Stimulated activated CD8-positive, alpha-beta memory T cell treated with anti-CD3 and anti-CD28 coated beads, Interleukin-7, amount 100 ng/mL, for 1 hour (primary cell): ENCODE measurements around the gene NREP.

Experiments
- DNase-seq, 2 donors: peaks; one replicate each; pipeline ENCODE4 v3.0.0-alpha.2; 2020; ENCODE audit warnings: low read depth in 2 of 2

Gene NREP

DNA sequence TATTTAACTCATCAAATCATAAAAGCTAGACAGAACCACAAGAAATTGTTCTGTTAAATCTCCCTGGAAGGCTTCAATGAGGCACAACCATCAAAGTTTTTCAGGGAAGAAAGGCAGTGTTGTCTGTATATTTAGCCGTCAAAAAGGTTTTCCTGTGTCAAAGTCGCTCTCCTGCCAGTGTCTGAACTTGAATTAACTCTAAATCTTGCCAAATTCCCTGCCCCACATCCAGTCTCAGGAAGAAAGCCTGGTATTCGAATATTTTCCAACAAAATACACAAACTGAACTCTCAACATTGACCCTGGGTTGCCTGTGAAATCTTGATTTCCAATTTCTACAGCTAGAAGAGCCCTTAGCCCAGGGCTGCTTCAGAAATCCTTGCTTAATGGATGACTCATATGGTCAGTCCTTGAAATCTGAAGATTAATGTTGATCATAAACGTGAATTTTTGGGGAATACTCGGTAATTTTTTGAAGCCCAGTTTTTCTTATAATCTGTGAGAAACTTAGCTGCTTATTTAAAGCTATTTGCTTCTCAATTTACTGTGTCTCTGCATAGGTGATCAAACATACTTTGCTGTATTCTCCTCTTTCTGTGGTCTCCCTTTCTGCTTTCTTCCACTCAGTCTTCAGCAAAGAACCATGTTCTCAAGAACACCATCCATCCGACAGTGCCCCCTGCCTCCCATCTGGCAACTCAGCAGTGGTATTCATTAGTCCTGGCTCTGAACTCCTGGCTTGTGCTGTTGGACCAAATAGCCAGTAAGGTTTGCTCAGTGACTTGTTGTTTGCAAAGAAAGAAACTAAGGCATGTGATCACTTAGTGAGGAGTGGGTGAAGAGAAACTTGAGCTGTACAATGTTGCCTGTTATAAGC lies 58.9 kb downstream of the NREP start:
- DNase-seq, result no peak

DNA sequence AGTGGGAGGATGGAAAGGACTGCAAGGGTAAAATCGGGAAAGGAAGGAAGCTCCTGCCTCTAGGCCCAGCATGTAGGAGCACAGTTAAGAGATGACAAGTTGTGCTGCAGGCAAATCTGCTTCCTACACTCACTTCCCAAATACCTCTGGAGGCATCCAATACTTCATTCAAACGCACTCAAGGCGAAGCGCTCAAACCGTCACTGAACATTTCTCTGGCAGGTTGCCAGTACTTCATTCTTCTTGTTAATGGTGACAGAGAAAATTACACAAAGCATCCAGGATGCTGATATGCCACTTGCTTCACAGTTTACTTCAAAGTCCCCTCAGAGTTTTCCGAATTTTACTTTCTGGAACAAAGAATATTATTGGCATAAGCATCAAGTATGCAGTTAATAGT lies 59.8 kb downstream of the NREP start:
- DNase-seq, result no peak

DNA sequence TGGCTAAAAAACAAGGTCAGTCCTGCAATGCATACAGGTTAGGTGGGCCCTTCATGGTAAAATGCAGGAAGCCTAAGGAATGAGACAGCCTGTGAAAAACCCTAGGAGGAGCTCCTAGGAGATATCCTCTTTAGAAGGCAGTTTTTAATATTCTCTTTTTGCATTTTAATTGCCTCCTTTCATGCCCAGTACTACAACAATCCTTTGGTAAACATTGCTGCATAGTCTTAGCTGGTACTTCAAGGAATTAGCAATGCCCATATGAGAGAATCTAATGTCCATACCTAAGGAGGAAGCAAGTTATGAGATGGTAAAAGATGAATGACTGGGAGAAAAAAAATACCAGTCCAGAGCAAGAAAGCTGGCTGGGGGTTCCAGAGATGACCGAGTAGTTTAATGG lies 61.0 kb downstream of the NREP start:
- DNase-seq, result no peak

DNA sequence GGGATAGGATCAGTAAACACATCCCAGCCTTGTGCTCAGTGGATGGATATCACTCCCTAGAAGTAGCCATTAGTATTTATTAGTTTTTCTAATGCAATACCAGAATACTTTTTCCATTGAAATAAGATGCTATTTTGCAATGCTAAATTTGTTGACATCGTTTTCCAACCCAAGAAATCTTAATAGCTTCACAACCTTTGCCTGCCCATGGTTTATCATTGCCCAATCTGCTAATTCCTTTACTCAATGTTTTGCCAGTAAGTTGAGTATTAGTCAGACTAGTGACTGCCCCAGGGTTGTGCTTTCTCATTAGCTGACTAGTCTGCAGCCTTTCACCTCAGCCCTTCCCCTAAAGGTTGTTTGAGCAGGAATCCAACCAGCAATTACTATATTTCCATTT lies 62.9 kb downstream of the NREP start:
- DNase-seq, result no peak

DNA sequence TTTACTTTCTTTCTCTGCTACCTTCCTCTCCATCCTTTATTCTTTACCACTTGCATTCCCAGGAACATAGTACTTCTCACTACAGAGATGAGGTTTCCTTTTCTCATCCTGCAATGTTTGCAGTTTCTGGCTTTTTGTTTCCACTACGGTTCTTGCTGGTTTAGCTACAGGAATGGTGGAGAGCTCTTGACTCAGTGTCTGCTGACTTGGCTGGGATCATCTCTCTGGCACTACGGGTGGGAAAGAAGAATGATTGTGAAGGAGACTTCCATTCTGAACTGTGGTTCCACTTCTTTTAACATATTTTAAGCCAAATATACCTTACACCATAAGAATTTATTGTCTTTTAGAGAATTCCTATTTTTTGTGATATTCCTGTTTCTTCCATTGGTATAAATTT lies 65.1 kb downstream of the NREP start:
- no peak for DNase-seq

DNA sequence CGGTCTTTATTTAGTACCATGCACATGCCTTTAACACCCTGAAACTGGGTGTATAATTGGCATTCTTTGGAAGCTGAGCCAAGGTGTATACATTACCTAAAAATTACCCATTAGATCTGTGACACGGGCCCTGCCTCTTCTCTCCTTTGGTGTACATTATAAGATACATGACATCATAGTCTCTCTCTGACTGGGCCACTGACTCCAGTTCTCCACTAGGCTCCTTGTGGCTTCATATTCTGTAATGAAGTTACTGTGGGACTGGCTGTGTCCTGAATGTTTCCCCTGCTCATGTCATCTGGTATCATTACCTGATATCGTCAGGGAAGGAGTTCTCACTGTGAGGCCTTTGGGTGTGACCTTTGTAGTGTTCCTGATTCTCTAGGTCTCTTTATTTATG lies 65.5 kb downstream of the NREP start:
- DNase-seq, result no peak

DNA sequence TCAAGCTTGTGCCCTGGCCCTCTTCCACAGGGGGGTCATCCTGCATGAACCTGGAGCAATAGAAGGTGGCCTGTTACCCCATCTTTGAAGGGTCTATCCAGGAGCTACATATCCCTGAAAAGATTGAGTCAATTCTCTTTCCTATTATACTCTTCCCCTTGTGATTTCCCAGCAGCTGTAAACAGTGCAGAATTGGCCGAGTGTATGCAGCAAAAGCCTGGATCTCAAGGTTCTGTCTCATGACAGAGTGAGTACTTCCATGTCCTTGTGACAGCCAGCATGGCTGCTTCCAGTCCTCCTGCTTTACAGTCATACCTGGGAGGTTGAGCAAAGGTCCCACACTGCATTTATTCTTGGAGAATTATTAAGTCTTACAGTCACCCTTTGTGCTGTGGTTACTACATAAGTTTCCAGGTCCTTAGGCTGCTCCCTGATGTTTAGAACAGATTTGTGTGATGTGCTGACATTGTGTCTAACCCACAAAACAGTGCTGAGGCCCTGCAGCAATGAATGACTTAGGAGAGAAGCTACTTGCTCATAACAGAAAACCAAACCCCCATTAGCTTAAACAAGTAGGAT lies 67.5 kb downstream of the NREP start:
- DNase-seq, result no peak

DNA sequence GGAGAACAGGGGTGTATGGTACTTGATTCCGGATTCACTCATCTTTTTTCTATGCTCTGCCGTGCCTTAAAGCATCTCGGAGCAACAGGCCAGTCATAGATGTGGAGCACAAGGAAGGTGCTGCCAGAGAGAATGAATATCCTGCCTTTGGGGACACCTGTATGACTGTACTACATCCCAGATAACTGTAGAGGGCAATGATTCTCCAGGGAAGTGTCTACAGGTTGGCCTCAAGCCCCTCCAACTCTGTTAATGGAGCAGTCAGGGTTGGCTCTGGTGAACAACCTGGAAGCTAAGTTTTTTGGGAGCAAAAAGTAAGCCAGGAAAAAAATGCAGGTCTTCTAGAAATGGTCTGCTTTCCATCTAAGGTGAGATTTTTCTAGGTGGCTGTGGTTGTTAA lies 71.0 kb downstream of the NREP start:
- no peak for DNase-seq

DNA sequence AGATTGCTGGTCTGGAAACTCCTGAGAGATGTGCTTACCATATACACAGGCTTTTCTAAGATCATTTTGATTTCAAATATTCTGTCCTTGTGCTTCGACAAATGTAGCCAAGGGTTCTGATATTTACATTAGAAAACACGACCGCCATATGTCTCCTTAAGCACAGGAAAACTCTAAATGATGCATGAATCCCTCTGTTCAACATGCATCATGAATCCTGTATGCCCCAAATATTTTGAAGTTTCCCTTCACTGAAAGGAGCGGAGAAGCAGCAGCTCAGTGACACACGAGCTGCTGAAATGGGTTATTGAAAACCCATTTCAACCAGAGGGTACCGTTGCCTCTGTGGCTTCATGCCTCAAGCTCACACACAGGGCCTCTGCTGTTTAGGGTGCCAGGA lies 74.4 kb downstream of the NREP start:
- no peak for DNase-seq

DNA sequence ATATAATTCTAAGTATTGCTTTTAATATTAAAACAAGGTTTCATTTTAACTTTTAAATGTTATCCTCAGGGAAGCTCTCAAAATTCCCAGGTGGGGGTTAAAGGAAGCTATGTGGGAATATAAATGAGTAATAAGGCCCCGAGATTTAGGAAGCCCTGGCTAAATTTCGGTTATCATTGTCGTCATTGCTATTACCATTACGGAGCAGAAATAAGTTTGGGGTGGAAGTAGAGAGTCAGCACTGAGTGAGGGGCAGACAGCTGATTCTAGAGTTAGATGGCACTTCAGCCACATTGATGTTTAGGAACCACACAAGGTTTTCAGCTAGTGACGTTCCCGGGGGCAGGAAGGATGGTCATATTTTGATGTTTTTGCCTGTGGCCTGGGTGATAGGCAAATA lies 74.9 kb downstream of the NREP start:
- no peak for DNase-seq

DNA sequence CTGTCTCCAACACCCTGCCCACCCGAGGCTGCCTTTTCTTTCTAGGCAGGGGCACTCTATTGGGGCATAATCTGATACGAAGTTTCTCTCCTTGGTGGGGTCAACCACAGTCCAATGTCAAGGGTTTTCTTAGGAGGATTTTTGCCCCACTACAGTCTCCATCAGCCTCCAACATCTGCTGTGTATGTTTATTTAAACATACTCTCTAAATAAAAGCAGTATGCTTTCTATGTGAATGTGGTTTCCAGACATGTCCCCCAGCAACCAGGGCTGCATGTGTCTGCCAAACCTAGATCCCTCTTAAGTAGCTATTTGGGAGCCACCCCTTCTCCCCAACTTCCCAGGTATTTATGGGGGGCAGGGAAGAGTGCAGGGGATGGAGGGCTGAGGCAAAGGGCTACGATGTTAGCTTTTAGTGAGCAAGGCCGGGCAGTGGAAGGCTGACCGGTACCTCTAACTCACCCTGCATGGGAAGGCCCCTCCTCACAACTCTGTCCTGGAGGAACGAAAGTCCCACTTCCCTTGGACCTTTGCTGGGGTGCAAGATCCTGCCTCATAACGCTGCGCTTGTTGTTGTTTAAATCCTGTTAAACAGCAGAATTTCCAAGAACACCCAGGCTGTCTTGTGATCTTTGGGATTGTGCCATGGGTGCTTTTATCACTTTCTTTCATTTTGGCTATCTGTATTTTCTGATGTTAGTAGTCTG lies 75.4 kb downstream of the NREP start:
- no peak for DNase-seq

DNA sequence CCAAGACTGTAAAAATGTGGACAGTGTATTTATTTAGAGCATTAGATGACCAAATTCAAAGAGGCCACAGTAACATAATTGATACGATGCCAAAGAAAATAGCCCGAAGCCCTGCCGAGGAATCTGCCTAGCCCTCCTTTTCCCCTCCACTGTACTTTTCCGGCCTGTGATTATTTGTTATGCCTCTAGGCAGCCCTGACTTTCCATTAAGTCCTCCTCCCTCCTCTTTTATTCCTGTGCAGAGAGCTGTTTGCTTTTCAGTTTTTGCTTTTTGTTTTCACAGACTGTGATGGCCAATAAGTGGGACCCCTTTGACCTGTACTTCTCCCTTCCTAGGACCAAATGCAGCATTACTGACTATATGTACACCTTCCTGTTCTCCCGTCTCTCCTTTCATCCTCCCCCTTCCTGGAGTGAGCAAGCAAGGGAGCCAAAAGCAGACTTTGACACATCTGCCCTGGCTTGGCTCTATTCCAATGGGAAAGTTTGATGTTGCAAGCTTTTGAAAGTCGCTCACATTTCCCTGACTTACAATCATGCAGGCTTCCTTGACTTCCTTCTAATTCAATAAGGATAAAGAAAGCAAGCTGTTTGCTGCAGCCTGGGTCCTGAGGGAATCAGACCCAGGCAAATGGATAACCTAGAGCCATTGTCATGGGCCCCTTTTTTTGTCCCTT lies 76.1 kb downstream of the NREP start:
- no peak for DNase-seq

DNA sequence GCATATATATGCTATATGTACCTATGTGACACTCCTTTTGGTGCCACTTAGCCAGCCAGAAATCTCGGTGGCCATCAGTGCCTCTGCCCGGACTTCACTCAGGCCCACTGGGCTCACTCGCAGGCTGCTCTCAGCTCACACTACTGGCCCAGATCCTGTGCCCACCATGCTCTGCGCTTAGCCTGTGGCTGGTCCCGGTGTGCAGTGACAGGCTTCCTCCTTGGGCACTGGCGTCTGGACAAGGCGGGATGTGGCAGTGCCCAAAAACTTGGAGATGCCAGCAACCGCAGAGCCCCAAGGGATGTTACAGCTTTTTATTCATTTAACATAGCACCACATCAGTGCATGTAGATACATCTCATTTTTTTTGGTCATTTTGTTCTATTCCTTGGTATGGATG lies 77.4 kb downstream of the NREP start:
- no peak for DNase-seq
